ENCODE results near the gene MUC5AC.
"Not testable (repeated sequence)": the region's sequence is repeated elsewhere in the genome, so short reads cannot be mapped to it uniquely, and the experiment has no call there.

MUC5AC gene

DNA sequence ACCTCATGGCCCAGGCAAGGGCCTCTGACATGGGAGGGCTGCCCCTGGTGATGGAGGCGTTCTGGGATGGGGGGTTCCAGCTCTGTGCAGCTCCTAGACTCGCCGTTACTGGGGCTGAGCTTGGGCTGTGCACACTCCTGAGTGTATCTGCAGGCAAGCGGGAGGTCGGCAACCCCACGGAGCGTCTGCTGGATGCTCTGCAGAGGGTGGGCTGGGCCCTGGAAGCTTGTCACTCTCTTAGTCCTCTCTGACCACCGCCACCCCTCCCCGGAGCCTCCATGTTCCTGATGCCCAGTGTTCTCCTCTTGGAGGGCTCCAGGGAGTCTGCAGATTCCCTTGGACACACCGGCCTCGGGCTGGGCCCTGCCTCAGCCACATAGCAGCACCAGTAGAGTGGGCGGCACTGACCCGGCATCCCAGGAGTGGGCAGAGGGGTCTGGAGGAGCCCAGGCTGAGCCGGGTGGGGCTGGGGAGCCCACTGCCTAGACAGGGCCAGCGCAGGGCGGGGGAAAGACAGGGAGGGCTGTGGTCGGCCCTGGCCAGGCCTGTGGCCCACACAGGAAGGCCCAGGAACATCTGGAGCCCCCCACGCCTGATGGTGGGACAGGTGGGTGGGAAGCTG lies 44.5 kb downstream of the MUC5AC start:
- H3K4me3 ChIP-seq (ENCODE audit: low read length) = no peak overlapping the region
- DNase-seq (ENCODE audit: low read depth, low spot score) = peak; percentile 15

GRCh38 chr11:1202776-1203504 lies 45.2 kb downstream of the MUC5AC start:
- no peak overlapping the region for H3K4me3 ChIP-seq (ENCODE audit: low read length)
- DNase-seq (ENCODE audit: low read depth, low spot score) = peak; percentile 9

DNA sequence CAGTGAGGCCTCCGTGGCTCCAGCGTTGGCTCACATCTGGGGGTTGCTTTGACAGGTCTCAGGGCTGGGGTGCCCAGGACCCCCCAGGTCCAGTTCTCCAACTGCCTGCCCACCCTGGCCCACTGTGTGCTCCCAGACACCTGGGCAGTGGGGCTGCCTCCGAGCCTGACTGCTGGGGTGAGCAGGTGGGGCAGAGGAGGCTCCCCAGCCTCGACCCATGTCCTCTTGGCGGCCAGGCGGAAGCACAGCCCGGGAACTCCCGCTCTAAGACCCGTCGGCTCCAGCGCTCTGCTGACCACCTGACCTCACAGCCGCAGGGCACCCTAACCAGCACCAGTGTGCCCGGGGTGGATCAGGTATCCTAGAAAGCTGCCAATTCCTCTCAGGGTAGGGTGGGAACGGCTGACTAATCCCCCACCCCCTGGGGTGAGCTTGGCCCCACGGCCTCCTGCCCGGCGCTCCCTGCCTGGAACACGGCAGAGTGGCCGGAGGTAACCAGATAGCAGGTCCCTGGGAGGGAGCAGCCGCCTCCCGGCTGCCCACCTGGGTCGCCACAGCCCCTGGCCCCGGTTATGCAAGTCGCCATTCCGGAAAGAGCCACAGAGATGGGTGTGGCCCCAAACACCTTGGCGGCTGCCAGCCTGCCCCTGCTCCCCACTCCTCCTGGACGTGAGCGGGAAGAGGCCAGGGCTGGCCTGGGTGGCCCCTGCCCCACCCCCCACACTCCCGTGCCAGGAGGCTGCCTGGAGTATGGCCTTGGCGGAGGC lies 45.9 kb downstream of the MUC5AC start:
- no peak overlapping the region for H3K4me3 ChIP-seq (ENCODE audit: low read length)
- DNase-seq (ENCODE audit: low read depth, low spot score) = no peak

- H3K4me3 ChIP-seq (ENCODE audit: low read length) = no peak overlapping the region
- no peak for DNase-seq (ENCODE audit: low read depth, low spot score)
Measured at GRCh38 chr11:1204381-1205101, 46.8 kb downstream of the MUC5AC start.

DNA sequence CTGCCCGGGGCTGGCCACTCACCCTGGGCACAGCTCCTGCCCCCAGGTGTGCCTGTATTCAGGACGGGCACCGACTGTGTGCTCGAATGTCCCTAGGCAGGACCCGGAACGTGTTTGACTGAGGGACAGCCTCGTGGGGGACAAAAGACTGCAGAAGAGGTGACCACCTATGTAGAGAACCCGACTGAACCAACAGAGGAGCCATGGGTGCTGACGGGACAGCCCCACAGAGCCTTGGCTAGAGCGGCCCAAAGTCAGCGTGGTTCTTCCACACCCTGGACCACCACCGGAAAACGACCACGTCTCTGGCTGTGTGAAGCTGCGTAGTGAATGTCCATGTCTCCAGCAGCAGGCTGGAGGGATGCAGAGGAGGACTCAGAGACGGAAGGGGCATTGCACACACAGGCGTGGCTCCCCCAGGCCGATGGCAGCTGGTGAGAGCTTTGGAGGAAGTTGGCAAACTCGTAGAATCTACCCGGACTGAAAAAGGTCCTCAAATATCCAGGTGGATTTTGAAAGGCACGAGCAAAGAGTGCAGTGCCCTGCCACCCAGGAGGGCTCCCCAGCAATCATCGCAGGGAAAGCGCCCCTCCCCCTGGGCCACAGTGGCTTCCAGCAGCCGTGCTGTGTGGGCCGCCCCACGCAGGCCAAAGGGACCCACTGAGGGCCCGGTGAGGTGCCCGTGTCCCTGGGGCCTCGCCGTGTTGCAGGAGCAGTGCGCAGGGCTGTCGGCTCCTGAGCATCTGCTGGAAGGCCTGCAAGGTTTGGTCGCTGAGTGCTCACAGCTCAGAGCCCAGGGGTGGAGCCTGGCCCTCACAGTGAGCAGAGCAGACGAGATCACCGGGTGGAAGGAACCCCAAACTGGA lies 47.6 kb downstream of the MUC5AC start:
- H3K4me3 ChIP-seq (ENCODE audit: low read length) = no peak overlapping the region
- DNase-seq (ENCODE audit: low read depth, low spot score) = no peak

- H3K4me3 ChIP-seq (ENCODE audit: low read length) = no peak overlapping the region
- DNase-seq (ENCODE audit: low read depth, low spot score) = no peak
Measured at GRCh38 chr11:1205987-1206331, 48.2 kb downstream of the MUC5AC start.

GRCh38 chr11:1206391-1207271 lies 48.9 kb downstream of the MUC5AC start:
- H3K4me3 ChIP-seq (ENCODE audit: low read length) = no peak overlapping the region
- DNase-seq (ENCODE audit: low read depth, low spot score) = no peak

GRCh38 chr11:1207401-1208143 lies 49.8 kb downstream of the MUC5AC start:
- no peak for DNase-seq (ENCODE audit: low read depth, low spot score)

GRCh38 chr11:1208144-1208393 lies 50.3 kb downstream of the MUC5AC start:
- H3K4me3 ChIP-seq (ENCODE audit: low read length) = no peak overlapping the region
- DNase-seq (ENCODE audit: low read depth, low spot score) = no peak

More at GRCh38 chr11:1207401-1208143, 49.8 kb downstream of the MUC5AC start:
- H3K4me3 ChIP-seq (ENCODE audit: low read length) = no peak overlapping the region

DNA sequence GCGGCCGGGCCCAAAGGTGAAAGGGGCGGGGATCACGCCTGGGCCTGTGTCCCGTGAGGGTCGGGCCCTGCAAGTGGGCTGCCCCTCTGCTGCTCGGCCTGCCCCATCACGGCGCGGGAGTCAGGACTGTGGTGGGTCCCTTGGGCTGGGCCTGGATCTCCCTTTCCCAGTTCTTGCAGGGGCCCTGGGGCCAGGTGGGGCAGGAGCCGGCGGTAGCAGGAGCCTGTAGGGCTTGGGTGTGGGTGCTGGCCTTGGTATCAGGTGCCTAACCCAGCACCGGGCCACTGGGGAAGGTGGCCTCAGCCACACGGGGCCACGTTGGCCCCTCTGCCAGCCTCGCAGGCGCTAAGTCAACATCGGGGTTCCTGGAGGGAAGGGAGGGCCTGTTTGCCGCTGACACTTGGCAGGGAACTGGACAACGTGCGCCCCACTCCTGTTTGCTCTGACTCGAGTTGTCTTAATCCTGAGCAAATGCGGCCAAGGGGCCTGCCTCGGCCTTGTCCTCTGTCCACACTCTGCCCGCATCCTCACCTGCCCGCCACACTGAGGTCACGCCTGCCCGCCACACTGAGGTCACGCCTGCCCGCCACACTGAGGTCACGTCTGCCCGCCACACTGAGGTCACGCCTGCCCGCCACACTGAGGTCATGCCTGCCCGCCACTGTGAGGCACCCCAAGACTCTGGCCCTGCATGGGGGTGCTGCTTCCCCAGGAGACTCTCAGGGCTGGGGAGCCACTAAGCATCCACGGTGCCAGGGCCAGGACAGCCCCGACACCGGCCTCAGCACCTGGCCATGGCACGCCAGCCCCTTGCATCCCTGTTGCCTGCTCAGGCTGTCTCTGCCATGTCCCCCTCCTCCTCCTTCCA lies 50.9 kb downstream of the MUC5AC start:
- DNase-seq (ENCODE audit: low read depth, low spot score) = no peak
- no peak overlapping the region for H3K4me3 ChIP-seq (ENCODE audit: low read length)

- no peak overlapping the region for H3K4me3 ChIP-seq (ENCODE audit: low read length)
- no peak for DNase-seq (ENCODE audit: low read depth, low spot score)
Measured at GRCh38 chr11:1209371-1210057, 51.8 kb downstream of the MUC5AC start.

DNA sequence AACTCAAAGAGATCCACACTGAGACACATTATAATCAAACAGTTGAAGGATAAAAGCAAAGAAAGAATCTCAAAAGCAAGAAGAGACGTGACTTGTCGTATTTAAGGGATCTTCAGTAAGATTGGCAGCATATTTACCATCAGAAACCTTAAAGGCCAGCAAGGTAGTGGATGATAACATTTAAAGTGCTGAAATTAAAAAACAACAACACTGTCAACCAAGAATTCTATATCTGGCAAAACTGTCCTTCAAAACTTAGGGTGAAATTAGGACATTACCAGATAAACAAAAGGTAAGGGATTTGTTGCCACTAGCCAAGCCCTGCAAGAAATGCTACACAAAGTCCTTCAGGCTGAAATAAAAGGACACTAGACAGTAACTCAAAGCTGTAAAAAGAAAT lies 54.1 kb downstream of the MUC5AC start:
- H3K4me3 ChIP-seq (ENCODE audit: low read length) = no peak overlapping the region
- no peak for DNase-seq (ENCODE audit: low read depth, low spot score)

DNA sequence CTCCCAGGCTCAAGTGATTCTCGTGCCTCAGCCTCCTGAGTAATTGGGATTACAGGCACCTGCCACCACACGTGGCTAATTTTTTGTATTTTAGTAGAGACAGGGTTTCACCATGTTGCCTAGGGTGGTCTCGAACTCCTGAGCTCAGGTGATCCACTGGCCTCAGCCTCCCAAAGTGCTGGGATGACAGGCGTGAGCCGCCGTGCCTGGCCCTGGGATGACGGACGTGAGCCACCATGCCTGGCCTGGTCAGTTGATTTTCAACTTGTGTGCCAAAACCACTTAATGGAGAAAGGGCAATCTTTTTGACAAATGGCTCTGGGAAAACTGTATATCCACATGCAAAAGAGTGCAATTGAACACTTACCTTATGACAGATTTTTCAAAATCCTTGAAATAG lies 58.1 kb downstream of the MUC5AC start:
- H3K4me3 ChIP-seq (ENCODE audit: low read length); DNase-seq (ENCODE audit: low read depth, low spot score): not testable (repeated sequence)

GRCh38 chr11:1217151-1217550 lies 59.4 kb downstream of the MUC5AC start:
- no peak for DNase-seq (ENCODE audit: low read depth, low spot score)

GRCh38 chr11:1218256-1218787 lies 60.6 kb downstream of the MUC5AC start:
- DNase-seq (ENCODE audit: low read depth, low spot score) = no peak
- H3K4me3 ChIP-seq (ENCODE audit: low read length) = no peak overlapping the region

More at GRCh38 chr11:1217151-1217550, 59.4 kb downstream of the MUC5AC start:
- H3K4me3 ChIP-seq (ENCODE audit: low read length) = no peak overlapping the region
